Astrocyte (in vitro differentiated cells and primary cell): Measurements from ENCODE around the gene YJEFN3. TPM values are rescaled to one million over a fixed set of nuclear protein-coding genes. Genes with fewer than 3 reads are reported as not detected.

Source experiments
- DNase-seq: peaks from one replicate; pipeline ENCODE4 v3.0.0-alpha.2; 2010; ENCODE audit warnings: low read depth
- FAIRE-seq: peaks from 2 replicates; lab custom pipeline; 2011; peaks lifted over from hg19 to GRCh38; lab: Jason Lieb, UNC
- H2AFZ ChIP-seq: 2 replicates; pipeline ENCODE4 v1.6.0; 2012; ENCODE audit warnings: low read depth, low read length, inconsistent platforms
- H3K27ac ChIP-seq: 2 replicates; pipeline ENCODE4 v1.5.1; 2011; ENCODE audit warnings: low read depth, low read length, inconsistent platforms
- H3K27me3 ChIP-seq: 2 replicates; pipeline ENCODE4 v1.6.0; 2011; ENCODE audit warnings: low read length, inconsistent platforms; ENCODE audit not compliant: insufficient read depth
- H3K36me3 ChIP-seq: 2 replicates; pipeline ENCODE4 v1.5.1; 2011; ENCODE audit warnings: low read length, inconsistent platforms; ENCODE audit not compliant: insufficient read depth
- H3K4me1 ChIP-seq: 2 replicates; pipeline ENCODE4 v1.5.1; 2011; ENCODE audit warnings: low read length, inconsistent platforms; ENCODE audit not compliant: insufficient read depth
- H3K4me2 ChIP-seq: 2 replicates; pipeline ENCODE4 v1.6.0; 2012; ENCODE audit warnings: low read length, inconsistent platforms
- H3K4me3 ChIP-seq: 2 replicates; pipeline ENCODE4 v1.5.1; 2011; ENCODE audit warnings: low read depth, mild to moderate bottlenecking, low read length, inconsistent platforms; ENCODE audit not compliant: insufficient read depth
- H3K79me2 ChIP-seq: 2 replicates; pipeline ENCODE4 v1.6.0; 2012; ENCODE audit warnings: mild to moderate bottlenecking, low read length, inconsistent platforms; ENCODE audit not compliant: insufficient read depth
- H3K9ac ChIP-seq: 2 replicates; pipeline ENCODE4 v1.6.0; 2012; ENCODE audit warnings: mild to moderate bottlenecking, low read length, inconsistent platforms
- H3K9me3 ChIP-seq: 2 replicates; pipeline ENCODE4 v1.5.1; 2012; ENCODE audit warnings: low read depth, mild to moderate bottlenecking, low read length, inconsistent platforms; ENCODE audit not compliant: insufficient read depth
- H4K20me1 ChIP-seq: 2 replicates; pipeline ENCODE4 v1.6.0; 2012; ENCODE audit warnings: low read length, inconsistent platforms; ENCODE audit not compliant: insufficient read depth
- H3K27ac Mint-ChIP-seq: one replicate; pipeline ENCODE4 v1.8.0; 2021; ENCODE audit warnings: mild to moderate bottlenecking, mixed read lengths; ENCODE audit not compliant: unreplicated experiment
- H3K27me3 Mint-ChIP-seq: one replicate; pipeline ENCODE4 v1.8.0; 2021; ENCODE audit warnings: low read depth, mixed read lengths; ENCODE audit not compliant: unreplicated experiment
- H3K36me3 Mint-ChIP-seq: one replicate; pipeline ENCODE4 v1.8.0; 2021; ENCODE audit warnings: low read depth, mixed read lengths; ENCODE audit not compliant: unreplicated experiment
- H3K4me1 Mint-ChIP-seq: one replicate; pipeline ENCODE4 v1.8.0; 2021; ENCODE audit warnings: low read depth, mixed read lengths; ENCODE audit not compliant: unreplicated experiment
- H3K4me3 Mint-ChIP-seq: one replicate; pipeline ENCODE4 v1.8.0; 2021; ENCODE audit warnings: mild to moderate bottlenecking, moderate library complexity, mixed read lengths; ENCODE audit not compliant: unreplicated experiment
- H3K9me3 Mint-ChIP-seq: one replicate; pipeline ENCODE4 v1.8.0; 2021; ENCODE audit warnings: mild to moderate bottlenecking, mixed read lengths; ENCODE audit not compliant: unreplicated experiment
- EZH2 ChIP-seq: IDR thresholded peaks from 2 replicates; pipeline ENCODE4 v1.6.1; 2012; ENCODE audit warnings: mild to moderate bottlenecking, low read length, inconsistent platforms; ENCODE audit not compliant: insufficient read depth
- total RNA-seq: library from RNA; stranded (reverse); gene quantifications from 2 replicates; pipeline ENCODE4 v1.2.1, GENCODE V29; 2021
- TF ChIP-seq, protein P1 (sequence below): IDR thresholded peaks from 2 replicates; pipeline ENCODE4 v1.5.1; 2011; ENCODE audit warnings: low read depth, mild to moderate bottlenecking, inconsistent platforms, low read length, moderate library complexity; ENCODE audit not compliant: insufficient read depth

Gene YJEFN3
- total RNA-seq, 1 donor from 2014 or later: 9.8 TPM

GRCh38 chr19:19544954-19545591 lies 16.4 kb downstream of the YJEFN3 start:
- H3K36me3 ChIP-seq: no peaks in the 10 kb centered on the region
- no peaks in the 10 kb centered on the region for H3K79me2 ChIP-seq
- H3K9me3 ChIP-seq: no peaks in the 10 kb centered on the region
- Mint-ChIP-seq H3K4me3 (no peak overlapping the region), H3K27ac (no peak overlapping the region), H3K36me3 (peaks cover 10% of the 10 kb centered on the region), H3K9me3 (no peaks in the 10 kb centered on the region), H3K4me1 (peaks cover 8% of the 10 kb centered on the region), H3K27me3 (peaks cover 15% of the 10 kb centered on the region)
- H3K27ac ChIP-seq: no peak overlapping the region
- DNase-seq (no peak), FAIRE-seq (no peak)
- no peaks in the 10 kb centered on the region for H4K20me1 ChIP-seq
- H3K9ac ChIP-seq: no peak overlapping the region
- H2AFZ ChIP-seq: no peak overlapping the region
- TF ChIP-seq EZH2: no peak
- TF ChIP-seq, protein P1, sequence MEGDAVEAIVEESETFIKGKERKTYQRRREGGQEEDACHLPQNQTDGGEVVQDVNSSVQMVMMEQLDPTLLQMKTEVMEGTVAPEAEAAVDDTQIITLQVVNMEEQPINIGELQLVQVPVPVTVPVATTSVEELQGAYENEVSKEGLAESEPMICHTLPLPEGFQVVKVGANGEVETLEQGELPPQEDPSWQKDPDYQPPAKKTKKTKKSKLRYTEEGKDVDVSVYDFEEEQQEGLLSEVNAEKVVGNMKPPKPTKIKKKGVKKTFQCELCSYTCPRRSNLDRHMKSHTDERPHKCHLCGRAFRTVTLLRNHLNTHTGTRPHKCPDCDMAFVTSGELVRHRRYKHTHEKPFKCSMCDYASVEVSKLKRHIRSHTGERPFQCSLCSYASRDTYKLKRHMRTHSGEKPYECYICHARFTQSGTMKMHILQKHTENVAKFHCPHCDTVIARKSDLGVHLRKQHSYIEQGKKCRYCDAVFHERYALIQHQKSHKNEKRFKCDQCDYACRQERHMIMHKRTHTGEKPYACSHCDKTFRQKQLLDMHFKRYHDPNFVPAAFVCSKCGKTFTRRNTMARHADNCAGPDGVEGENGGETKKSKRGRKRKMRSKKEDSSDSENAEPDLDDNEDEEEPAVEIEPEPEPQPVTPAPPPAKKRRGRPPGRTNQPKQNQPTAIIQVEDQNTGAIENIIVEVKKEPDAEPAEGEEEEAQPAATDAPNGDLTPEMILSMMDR: no peak
- peaks cover 10% of the 10 kb centered on the region for H3K4me1 ChIP-seq
- no peak overlapping the region for H3K4me2 ChIP-seq
- H3K4me3 ChIP-seq: no peak overlapping the region
- peaks cover 12% of the 10 kb centered on the region for H3K27me3 ChIP-seq

DNA sequence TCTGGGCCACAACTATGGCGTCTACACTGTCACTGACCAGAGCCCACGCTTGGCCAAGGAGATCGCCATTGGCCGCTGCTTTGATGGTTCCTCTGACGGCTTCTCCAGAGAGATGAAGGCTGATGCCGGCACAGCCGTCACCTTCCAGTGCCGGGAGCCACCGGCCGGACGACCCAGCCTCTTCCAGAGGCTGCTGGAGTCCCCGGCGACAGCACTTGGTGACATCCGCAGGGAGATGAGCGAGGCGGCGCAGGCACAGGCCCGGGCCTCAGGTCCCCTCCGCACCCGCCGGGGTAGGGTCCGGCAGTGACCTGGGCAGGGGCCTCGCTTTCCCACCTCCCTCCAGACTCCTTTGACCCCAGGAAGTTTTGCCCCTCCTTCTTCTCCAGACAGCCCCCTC lies 17.0 kb downstream of the YJEFN3 start:
- H3K4me2 ChIP-seq: no peak overlapping the region

DNA sequence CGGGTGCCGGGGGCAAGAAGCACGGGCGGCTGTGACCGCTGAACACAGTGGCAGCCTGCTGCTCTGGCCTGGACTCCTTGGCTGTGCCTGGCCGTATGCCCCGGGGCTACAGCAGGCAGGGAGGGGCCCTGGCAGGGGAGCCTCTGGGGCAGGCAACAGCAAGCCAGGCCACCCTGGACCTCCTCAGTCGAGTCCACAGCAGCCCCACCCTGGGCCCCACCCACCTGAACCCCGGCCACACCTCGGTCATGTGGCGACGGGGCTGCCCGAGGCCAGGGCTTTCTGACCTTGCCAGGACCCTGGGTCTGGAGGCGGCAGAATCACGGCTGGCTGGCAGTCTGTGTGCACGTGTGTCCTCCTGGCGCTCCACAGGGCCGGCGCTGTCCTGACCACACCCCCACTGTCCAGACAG lies 18.0 kb downstream of the YJEFN3 start:
- no peak overlapping the region for H3K4me3 Mint-ChIP-seq
- H3K27me3 ChIP-seq: peaks cover 8% of the 10 kb centered on the region
- H3K27me3 Mint-ChIP-seq: peaks cover 15% of the 10 kb centered on the region
- H3K9me3 Mint-ChIP-seq: no peaks in the 10 kb centered on the region
- no peak overlapping the region for H2AFZ ChIP-seq
- no peaks in the 10 kb centered on the region for H3K36me3 ChIP-seq
- no peaks in the 10 kb centered on the region for H3K79me2 ChIP-seq
- H3K9me3 ChIP-seq: no peaks in the 10 kb centered on the region
- H3K36me3 Mint-ChIP-seq: peaks cover 10% of the 10 kb centered on the region
- H3K4me3 ChIP-seq: no peak overlapping the region
- TF ChIP-seq, protein P1: no peak
- no peak for TF ChIP-seq EZH2
- FAIRE-seq (no peak), DNase-seq (no peak)
- H4K20me1 ChIP-seq: no peaks in the 10 kb centered on the region
- no peak overlapping the region for H3K27ac Mint-ChIP-seq
- no peak overlapping the region for H3K27ac ChIP-seq
- H3K9ac ChIP-seq: no peak overlapping the region
- H3K4me2 ChIP-seq: no peak overlapping the region
- peaks cover 7% of the 10 kb centered on the region for H3K4me1 ChIP-seq
- peaks cover 14% of the 10 kb centered on the region for H3K4me1 Mint-ChIP-seq

More for the DNA sequence above, 17.0 kb downstream of the YJEFN3 start:
- H3K36me3 Mint-ChIP-seq: peaks cover 10% of the 10 kb centered on the region
- Histone ChIP-seq H3K79me2 (no peaks in the 10 kb centered on the region), H3K9me3 (no peaks in the 10 kb centered on the region), H3K27ac (no peak overlapping the region), H3K9ac (no peak overlapping the region), H2AFZ (no peak overlapping the region), H3K36me3 (no peaks in the 10 kb centered on the region), H4K20me1 (no peaks in the 10 kb centered on the region), H3K27me3 (peaks cover 10% of the 10 kb centered on the region), H3K4me3 (no peak overlapping the region), H3K4me1 (peaks cover 8% of the 10 kb centered on the region)
- TF ChIP-seq EZH2: no peak
- TF ChIP-seq, protein P1: no peak
- FAIRE-seq (no peak), DNase-seq (no peak)
- H3K27ac Mint-ChIP-seq: no peak overlapping the region
- H3K27me3 Mint-ChIP-seq: peaks cover 15% of the 10 kb centered on the region
- H3K4me3 Mint-ChIP-seq: no peak overlapping the region
- H3K4me1 Mint-ChIP-seq: peaks cover 8% of the 10 kb centered on the region
- no peaks in the 10 kb centered on the region for H3K9me3 Mint-ChIP-seq
